H1 (cell line): ENCODE data around the gene MXD1.

Experiments
- ASH2L ChIP-seq: fragments of 200-600, 300-600 bp; sonication (generic); IDR thresholded peaks from one replicate; pipeline ENCODE4 v1.7.1; 2017; ENCODE audit warnings: low read length
- ATF2 ChIP-seq: IDR thresholded peaks from 2 replicates; pipeline ENCODE4 v1.6.1; 2012; ENCODE audit warnings: low read length, inconsistent platforms
- JUN ChIP-seq: IDR thresholded peaks from 2 replicates; pipeline ENCODE4 v1.6.1; 2011; ENCODE audit warnings: low read depth, mild to moderate bottlenecking, improper control_type of control experiment, low read length
- MAFK ChIP-seq: IDR thresholded peaks from 2 replicates; pipeline ENCODE4 v1.6.1; 2012; ENCODE audit warnings: low read depth, mild to moderate bottlenecking, improper control_type of control experiment, low read length
- RAD21 ChIP-seq, 2 experiments: IDR thresholded peaks in 1 of 2; conservative IDR thresholded peaks in 1 of 2; 2 replicates each; pipeline ENCODE4 v1.6.1; 2011; ENCODE audit warnings: low read depth in 2 of 2, low read length in 2 of 2, improper control_type of control experiment in 1 of 2, inconsistent platforms in 1 of 2, mild to moderate bottlenecking in 1 of 2, moderate library complexity in 1 of 2
- SIN3A ChIP-seq, 2 experiments: IDR thresholded peaks in 1 of 2; conservative IDR thresholded peaks in 1 of 2; 2 replicates each; pipeline ENCODE4 v1.6.1; 2011 to 2012; ENCODE audit warnings: low read length in 2 of 2, improper control_type of control experiment in 1 of 2, low read depth in 1 of 2, mild to moderate bottlenecking in 1 of 2
- TF ChIP-seq, protein P1 (sequence below), 3 experiments: IDR thresholded peaks; 1 replicate in 2 of 3; 2 replicates in 1 of 3; pipeline versions ENCODE4 v1.5.1 to v1.6.1; 2011; ENCODE audit warnings: low read length in 3 of 3, mild to moderate bottlenecking in 3 of 3, inconsistent platforms in 2 of 3, low read depth in 1 of 3, moderate library complexity in 1 of 3; ENCODE audit not compliant: insufficient read depth in 1 of 3; ENCODE audit errors: control extremely low read depth in 1 of 3

GRCh38 chr2:69911985-69912563 lies 2.8 kb upstream of the MXD1 start:
- TF ChIP-seq ATF2 (no peak), MAFK (no peak), JUN (no peak), ASH2L (no peak), RAD21 (IDR thresholded peaks at IDR 0.05 in 1 of 2, conservative IDR thresholded peaks at IDR 0.05 in 1 of 2; ENCODE audit: low read depth in 2 of 2, low read length in 2 of 2) (peak; percentile 81 to 83), SIN3A (conservative IDR thresholded peaks at IDR 0.05 in 1 of 2, IDR thresholded peaks at IDR 0.05 in 1 of 2; ENCODE audit: low read depth in 1 of 2, low read length in 2 of 2) (no peak)
- TF ChIP-seq, protein P1, sequence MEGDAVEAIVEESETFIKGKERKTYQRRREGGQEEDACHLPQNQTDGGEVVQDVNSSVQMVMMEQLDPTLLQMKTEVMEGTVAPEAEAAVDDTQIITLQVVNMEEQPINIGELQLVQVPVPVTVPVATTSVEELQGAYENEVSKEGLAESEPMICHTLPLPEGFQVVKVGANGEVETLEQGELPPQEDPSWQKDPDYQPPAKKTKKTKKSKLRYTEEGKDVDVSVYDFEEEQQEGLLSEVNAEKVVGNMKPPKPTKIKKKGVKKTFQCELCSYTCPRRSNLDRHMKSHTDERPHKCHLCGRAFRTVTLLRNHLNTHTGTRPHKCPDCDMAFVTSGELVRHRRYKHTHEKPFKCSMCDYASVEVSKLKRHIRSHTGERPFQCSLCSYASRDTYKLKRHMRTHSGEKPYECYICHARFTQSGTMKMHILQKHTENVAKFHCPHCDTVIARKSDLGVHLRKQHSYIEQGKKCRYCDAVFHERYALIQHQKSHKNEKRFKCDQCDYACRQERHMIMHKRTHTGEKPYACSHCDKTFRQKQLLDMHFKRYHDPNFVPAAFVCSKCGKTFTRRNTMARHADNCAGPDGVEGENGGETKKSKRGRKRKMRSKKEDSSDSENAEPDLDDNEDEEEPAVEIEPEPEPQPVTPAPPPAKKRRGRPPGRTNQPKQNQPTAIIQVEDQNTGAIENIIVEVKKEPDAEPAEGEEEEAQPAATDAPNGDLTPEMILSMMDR (IDR thresholded peaks at IDR 0.05; ENCODE audit: control extremely low read depth in 1 of 3, insufficient read depth in 1 of 3, low read depth in 1 of 3, low read length in 3 of 3): peak in 2 of 3 experiments; percentile 40 to 43; a peak in 2 of 4 replicates
